ENCODE data around the gene PAK4.
"Not testable (repeated sequence)": the region's sequence is repeated elsewhere in the genome, so short reads cannot be mapped to it uniquely, and the experiment has no call there.

Gene PAK4

GRCh38 chr19:39130337-39131254 lies 5.0 kb downstream of the PAK4 start:
- no peak for DNase-seq (ENCODE audit: low read depth in 2 of 2)

DNA sequence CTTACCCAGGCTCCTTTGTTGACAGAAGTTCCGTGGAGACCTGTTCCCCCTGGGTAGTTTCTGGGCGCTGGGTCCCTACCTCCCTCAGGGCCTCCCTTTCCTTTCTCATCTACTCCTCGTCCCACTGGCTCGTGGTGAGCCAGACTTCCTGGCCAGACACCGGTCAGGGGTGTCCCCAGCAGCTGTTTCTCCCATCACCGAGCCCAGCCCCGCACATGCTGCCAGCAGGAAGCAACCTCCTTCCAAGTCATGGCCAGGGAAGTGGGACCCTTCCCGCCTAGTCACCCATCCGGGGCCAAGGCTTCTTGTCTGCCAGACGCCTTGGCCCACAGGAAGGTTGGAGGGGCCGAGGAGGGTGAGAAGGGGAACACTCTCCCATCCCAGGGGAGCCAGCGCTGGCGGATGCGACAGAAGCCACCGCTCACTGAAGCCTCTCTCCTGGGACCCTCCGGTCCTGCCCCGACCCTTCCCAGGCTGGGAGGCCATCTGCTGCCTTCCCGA lies 5.7 kb downstream of the PAK4 start:
- DNase-seq (ENCODE audit: low read depth in 2 of 2) = no peak

- DNase-seq (ENCODE audit: low read depth in 2 of 2) = no peak
Measured at GRCh38 chr19:39132344-39132969, 6.9 kb downstream of the PAK4 start.

GRCh38 chr19:39133431-39134270 lies 8.1 kb downstream of the PAK4 start:
- no peak for DNase-seq (ENCODE audit: low read depth in 2 of 2)

DNA sequence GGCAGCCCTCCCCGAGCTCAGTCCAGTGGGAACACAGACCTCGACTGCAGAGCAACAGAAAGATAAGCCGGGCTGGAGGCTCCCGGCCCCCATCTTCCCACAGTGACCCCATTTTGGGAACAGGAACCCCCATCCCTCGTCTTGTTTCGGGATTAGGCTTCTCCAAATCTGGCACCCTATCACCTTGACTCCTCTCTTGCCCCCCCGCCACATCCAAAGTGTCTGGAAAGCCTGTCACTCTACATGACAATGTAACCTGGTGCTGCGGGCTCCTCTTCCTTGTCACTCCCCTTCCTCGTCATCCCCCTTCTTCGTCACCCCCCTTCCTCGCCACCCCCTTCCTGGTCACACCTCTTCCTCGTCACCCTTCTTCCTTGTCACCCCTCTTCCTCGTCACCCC lies 10.1 kb downstream of the PAK4 start:
- no peak for DNase-seq (ENCODE audit: low read depth in 2 of 2)

GRCh38 chr19:39136225-39136940 lies 10.8 kb downstream of the PAK4 start:
- no peak for DNase-seq (ENCODE audit: low read depth in 2 of 2)

GRCh38 chr19:39137131-39137530 lies 11.5 kb downstream of the PAK4 start:
- DNase-seq (ENCODE audit: low read depth in 2 of 2) = no peak

GRCh38 chr19:39138221-39139211 lies 12.9 kb downstream of the PAK4 start:
- DNase-seq (ENCODE audit: low read depth in 2 of 2) = no peak

GRCh38 chr19:39139305-39139874 lies 13.8 kb downstream of the PAK4 start:
- DNase-seq (ENCODE audit: low read depth in 2 of 2) = no peak

- DNase-seq (ENCODE audit: low read depth in 2 of 2) = no peak
Measured at GRCh38 chr19:39139971-39140453, 14.4 kb downstream of the PAK4 start.

DNA sequence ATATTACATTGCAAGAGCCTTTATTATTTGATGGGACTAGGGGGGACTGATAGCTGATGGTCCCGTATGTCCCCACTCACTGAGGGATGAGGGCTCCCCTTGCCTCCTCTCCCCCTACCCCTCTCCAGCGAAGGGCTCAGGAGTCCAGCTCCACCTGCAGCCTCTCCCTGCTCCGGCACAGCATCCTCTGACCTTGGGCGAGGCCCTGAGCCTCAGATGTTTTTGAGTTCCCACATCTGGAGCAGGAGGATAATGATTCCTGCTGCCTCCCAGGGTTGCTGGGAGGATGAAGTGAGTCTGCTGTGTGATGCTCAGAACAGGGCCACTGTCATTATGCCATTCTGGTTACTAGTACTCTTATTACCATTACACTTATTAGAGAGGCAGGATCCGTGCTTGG lies 15.0 kb downstream of the PAK4 start:
- DNase-seq (ENCODE audit: low read depth in 2 of 2) = no peak

DNA sequence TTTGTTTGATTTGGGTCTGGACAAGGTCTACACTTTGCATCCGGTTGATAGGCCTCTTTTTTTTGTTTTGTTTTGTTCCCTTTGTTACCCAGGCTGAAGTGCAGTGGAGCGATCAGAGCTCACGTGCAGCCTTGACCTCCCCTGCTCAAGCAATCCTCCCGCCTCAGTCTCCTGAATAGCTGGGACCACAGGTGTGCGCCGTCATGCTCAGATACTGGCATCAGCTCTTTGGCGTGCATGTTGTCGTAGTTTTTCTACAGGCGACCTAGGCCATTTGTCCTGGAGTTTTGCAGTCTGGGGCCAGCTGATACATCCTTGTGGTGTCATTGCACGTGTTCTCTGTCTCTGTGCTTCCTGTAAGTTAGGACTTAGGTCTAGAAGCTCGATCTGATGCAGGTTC lies 16.3 kb downstream of the PAK4 start:
- DNase-seq (ENCODE audit: low read depth in 2 of 2) = no peak

GRCh38 chr19:39142630-39143029 lies 17.0 kb downstream of the PAK4 start:
- DNase-seq (ENCODE audit: low read depth in 2 of 2) = no peak

DNA sequence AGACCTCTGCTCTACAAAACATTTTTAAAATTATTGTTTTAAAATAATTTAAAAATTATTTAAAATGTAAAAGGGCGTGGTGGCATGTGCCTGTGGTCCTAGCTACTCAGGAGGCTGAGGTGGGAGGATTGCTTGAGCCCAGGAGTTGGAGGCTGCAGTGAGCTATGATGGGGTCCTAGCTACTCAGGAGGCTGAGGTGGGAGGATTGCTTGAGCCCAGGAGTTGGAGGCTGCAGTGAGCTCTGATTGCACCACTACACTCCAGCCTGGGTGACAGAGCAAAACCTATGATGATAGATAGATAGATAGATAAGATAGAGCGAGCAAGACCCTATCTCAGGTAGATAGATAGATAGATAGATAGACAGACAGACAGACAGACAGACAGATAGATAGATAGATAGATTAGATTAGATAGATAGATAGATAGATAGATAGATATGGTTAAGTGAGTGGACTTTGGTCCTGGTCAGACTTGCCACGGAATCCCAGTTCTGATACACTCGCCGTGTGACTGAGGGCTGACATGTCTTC lies 18.2 kb downstream of the PAK4 start:
- DNase-seq (ENCODE audit: low read depth in 2 of 2) = not testable (repeated sequence)

DNA sequence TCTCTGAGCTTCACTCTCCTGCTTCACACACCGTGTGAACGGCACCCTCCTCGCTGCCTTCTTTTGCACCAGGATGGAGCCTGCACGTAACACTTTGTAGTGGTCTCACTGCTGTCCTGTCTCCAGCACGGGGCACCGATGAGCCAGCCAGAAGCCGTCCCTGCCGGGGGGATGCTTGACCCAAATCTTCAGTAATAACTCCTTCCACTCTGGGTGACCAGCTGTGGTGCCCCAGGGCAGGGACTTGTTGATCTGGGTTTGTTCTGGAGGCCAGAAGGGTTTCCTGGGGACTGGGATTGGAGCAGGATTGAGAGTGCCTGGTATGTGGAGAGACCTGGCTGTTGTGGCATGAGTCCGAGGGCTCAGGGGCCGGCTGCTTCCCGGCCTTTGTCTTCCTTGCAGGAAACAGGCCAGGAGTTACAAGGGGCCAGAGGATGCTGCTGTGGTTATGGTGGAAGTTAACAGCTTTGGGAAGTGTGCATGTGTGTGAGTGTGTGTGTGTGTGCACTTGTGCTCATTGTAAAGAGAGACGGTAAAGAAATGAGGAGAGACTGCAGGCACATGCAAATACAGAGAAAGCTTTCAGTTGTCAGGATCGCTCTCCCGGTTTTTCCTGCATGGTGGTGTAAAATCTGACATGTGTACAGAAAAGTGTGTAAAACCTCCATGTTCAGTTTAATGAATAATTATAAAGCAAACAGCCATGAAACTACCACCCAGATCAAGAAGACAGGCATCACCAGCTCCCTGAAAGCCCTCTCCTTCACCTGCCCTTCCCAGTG lies 18.9 kb downstream of the PAK4 start:
- no peak for DNase-seq (ENCODE audit: low read depth in 2 of 2)

DNA sequence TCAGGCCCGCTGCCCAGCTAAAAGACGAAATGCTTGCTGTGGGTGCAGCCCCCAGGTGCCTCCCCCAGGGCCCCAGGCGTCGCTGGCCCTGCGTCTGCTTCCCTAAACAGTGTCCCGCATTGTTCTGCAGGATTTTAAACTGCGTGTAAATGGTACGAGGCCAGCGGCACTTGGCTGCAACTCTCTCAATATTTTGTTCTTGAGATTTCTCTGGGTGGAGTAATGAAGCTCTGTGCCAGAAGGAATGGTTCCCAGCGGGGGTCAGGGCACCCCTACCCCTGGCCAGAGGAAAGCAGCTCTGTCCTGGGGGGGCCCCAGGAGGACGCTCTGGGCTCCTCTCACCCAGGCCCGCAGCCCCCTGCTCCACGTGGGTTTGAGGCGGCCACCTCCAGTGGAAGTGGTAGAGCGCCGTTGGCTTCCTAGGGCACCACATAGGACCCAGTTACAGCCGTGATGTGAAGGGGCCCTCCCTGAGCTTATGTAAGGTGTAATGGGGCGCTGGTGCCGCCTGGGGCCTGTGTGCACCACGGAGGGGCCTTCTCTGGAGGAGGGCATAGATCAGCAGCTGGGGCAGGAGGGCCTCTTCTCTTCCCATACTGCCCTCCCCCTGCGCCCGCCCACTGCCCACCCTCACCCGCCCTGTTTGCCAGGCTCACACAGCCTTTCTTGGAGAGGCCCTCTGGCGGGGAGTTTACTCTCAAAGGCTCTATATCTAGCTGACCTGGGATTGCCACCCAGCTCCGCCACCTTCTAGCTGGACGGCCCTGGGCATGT lies 19.8 kb downstream of the PAK4 start:
- DNase-seq (ENCODE audit: low read depth in 2 of 2) = no peak

GRCh38 chr19:39146091-39146490 lies 20.5 kb downstream of the PAK4 start:
- DNase-seq (ENCODE audit: low read depth in 2 of 2) = no peak
